GM12801 (cell line): ENCODE data around the gene RAB4A.

ENCODE experiments used
- TF ChIP-seq, protein P1 (sequence below): IDR thresholded peaks from one replicate; pipeline ENCODE4 v1.5.1; 2011; ENCODE audit warnings: control low read depth; ENCODE audit not compliant: insufficient read length; ENCODE audit errors: extremely low read depth

Gene RAB4A

DNA sequence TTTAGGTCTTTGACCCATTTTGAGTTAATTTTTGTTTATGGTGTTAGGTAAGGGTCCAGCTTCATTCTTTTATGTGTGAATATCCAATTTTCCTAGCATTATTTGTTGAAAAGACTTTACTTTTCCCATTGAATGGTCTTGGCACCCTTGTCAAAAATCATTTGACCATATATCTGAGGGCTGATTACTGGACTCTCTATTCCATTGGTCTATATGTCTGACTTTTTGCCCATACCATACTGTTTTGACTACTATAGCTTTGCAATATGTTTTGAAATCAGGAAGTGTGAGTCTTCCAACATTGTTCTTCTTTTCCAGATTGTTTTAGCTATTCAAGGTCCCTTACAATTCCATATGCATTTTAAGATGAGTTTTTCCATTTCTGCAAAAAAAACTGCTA, 83.3 kb downstream of the RAB4A start:
- TF ChIP-seq, protein P1, sequence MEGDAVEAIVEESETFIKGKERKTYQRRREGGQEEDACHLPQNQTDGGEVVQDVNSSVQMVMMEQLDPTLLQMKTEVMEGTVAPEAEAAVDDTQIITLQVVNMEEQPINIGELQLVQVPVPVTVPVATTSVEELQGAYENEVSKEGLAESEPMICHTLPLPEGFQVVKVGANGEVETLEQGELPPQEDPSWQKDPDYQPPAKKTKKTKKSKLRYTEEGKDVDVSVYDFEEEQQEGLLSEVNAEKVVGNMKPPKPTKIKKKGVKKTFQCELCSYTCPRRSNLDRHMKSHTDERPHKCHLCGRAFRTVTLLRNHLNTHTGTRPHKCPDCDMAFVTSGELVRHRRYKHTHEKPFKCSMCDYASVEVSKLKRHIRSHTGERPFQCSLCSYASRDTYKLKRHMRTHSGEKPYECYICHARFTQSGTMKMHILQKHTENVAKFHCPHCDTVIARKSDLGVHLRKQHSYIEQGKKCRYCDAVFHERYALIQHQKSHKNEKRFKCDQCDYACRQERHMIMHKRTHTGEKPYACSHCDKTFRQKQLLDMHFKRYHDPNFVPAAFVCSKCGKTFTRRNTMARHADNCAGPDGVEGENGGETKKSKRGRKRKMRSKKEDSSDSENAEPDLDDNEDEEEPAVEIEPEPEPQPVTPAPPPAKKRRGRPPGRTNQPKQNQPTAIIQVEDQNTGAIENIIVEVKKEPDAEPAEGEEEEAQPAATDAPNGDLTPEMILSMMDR = no peak
